H1 (cell line): ENCODE results near the gene MAGEC2. TPM values are rescaled to one million over a fixed set of nuclear protein-coding genes. Genes with fewer than 3 reads are reported as not detected.

Experiments used
- CTCF ChIA-PET: fragments of 300-600 bp; sonication (Branson Sonifier 250); formaldehyde crosslinking; loops from one replicate; lab custom pipeline; 2021; ENCODE audit not compliant: partially characterized antibody; lab: Charles Lee
- POLR2A ChIA-PET: fragments of 300-600 bp; sonication (Branson Sonifier 250); formaldehyde crosslinking; loops from one replicate; lab custom pipeline; 2021; ENCODE audit warnings: inconsistent platforms; ENCODE audit not compliant: partially characterized antibody; lab: Charles Lee
- DNase-seq, 2 experiments: peaks; one replicate each; pipeline versions ENCODE4 v3.0.0 to v3.0.0-alpha.2; 2010 to 2022; ENCODE audit warnings: low spot score in 2 of 2, low read depth in 1 of 2, mixed read lengths in 1 of 2
- FAIRE-seq: peaks from 2 replicates; lab custom pipeline; 2011; peaks lifted over from hg19 to GRCh38; lab: Jason Lieb, UNC
- H2AFZ ChIP-seq: 2 replicates; pipeline ENCODE4 v1.8.1; 2012; ENCODE audit warnings: low read length, inconsistent platforms
- H2AK5ac ChIP-seq: 2 replicates; pipeline ENCODE4 v1.6.1; 2013; ENCODE audit warnings: low read depth, low read length
- H2BK120ac ChIP-seq: replicated peaks from 2 replicates; pipeline ENCODE3; 2013; ENCODE audit warnings: low read depth, low read length, inconsistent platforms
- H2BK12ac ChIP-seq: 2 replicates; pipeline ENCODE4 v1.6.1; 2013; ENCODE audit warnings: low read depth, low read length
- H2BK15ac ChIP-seq: 2 replicates; pipeline ENCODE4 v1.6.1; 2013; ENCODE audit warnings: low read length
- H2BK20ac ChIP-seq: 2 replicates; pipeline ENCODE4 v1.6.1; 2013; ENCODE audit warnings: low read length
- H2BK5ac ChIP-seq: 2 replicates; pipeline ENCODE4 v1.6.1; 2013; ENCODE audit warnings: low read depth, low read length
- H3K14ac ChIP-seq: 2 replicates; pipeline ENCODE4 v1.6.1; 2013; ENCODE audit warnings: inconsistent platforms; ENCODE audit not compliant: insufficient read length
- H3K18ac ChIP-seq: 2 replicates; pipeline ENCODE4 v1.6.1; 2013; ENCODE audit warnings: low read length; ENCODE audit errors: extremely low read depth
- H3K23ac ChIP-seq: 2 replicates; pipeline ENCODE4 v1.6.1; 2013; ENCODE audit warnings: inconsistent platforms; ENCODE audit not compliant: insufficient read length
- H3K23me2 ChIP-seq: 2 replicates; pipeline ENCODE4 v1.6.1; 2013; ENCODE audit warnings: low read depth, low read length
- H3K27ac ChIP-seq: 2 replicates; pipeline ENCODE4 v1.6.1; 2011; ENCODE audit warnings: low read depth, low read length, inconsistent platforms
- H3K27me3 ChIP-seq, 4 experiments: replicated peaks in 1 of 4; 1 replicate in 1 of 4; 2 replicates in 3 of 4; pipeline versions ENCODE4 v1.6.1 to v1.8.1; 2011 to 2013; ENCODE audit warnings: low read length in 3 of 4, mild to moderate bottlenecking in 3 of 4, inconsistent platforms in 2 of 4, mixed read lengths in 2 of 4, moderate library complexity in 1 of 4; ENCODE audit not compliant: control insufficient read depth in 3 of 4, insufficient read depth in 3 of 4; ENCODE audit errors: extremely low read depth in 1 of 4
- H3K36me3 ChIP-seq, 4 experiments: 2 replicates each; pipeline versions ENCODE4 v1.6.1 to v1.8.1; 2011 to 2013; ENCODE audit warnings: mild to moderate bottlenecking in 4 of 4, low read length in 3 of 4, moderate library complexity in 2 of 4, control low read depth in 1 of 4, inconsistent platforms in 1 of 4; ENCODE audit not compliant: insufficient read depth in 4 of 4, control insufficient read depth in 2 of 4
- H3K4ac ChIP-seq: replicated peaks from 2 replicates; pipeline ENCODE3; 2013; ENCODE audit warnings: low read length, low read depth, mixed read lengths, inconsistent platforms; ENCODE audit not compliant: insufficient read length
- H3K4me1 ChIP-seq, 4 experiments: replicated peaks in 1 of 4; 1 replicate in 1 of 4; 2 replicates in 3 of 4; pipeline versions ENCODE4 v1.6.1 to v1.8.1; 2011 to 2013; ENCODE audit warnings: low read length in 3 of 4, inconsistent platforms in 2 of 4, mixed read lengths in 1 of 4; ENCODE audit not compliant: insufficient read depth in 4 of 4, control insufficient read depth in 3 of 4
- H3K4me2 ChIP-seq, 2 experiments: 2 replicates each; pipeline versions ENCODE4 v1.6.1 to v1.8.1; 2011 to 2013; ENCODE audit warnings: low read depth in 2 of 2, low read length in 2 of 2, control low read depth in 1 of 2, inconsistent platforms in 1 of 2, mild to moderate bottlenecking in 1 of 2; ENCODE audit not compliant: insufficient read depth in 1 of 2
- H3K4me3 ChIP-seq, 4 experiments: fragments of 200-600, 300-600 bp in 1 of 4; sonication (generic), shearing (Covaris generic), sonication (Bioruptor Twin) in 1 of 4; 2 replicates each; pipeline versions ENCODE4 v1.5.1 to v1.8.1; 2011 to 2016; ENCODE audit warnings: low read length in 4 of 4, low read depth in 3 of 4, control low read depth in 2 of 4, inconsistent platforms in 2 of 4, mild to moderate bottlenecking in 2 of 4, mixed read lengths in 1 of 4, moderate library complexity in 1 of 4; ENCODE audit not compliant: insufficient read depth in 2 of 4; ENCODE audit errors: extremely low read depth in 1 of 4
- H3K56ac ChIP-seq: replicated peaks from 2 replicates; pipeline ENCODE3; 2013; ENCODE audit warnings: low read depth, mild to moderate bottlenecking, mixed read lengths, low read length, inconsistent platforms; ENCODE audit not compliant: insufficient read length
- H3K79me1 ChIP-seq: 2 replicates; pipeline ENCODE4 v1.6.1; 2013; ENCODE audit warnings: low read depth, low read length, control low read depth
- H3K79me2 ChIP-seq, 2 experiments: 2 replicates each; pipeline versions ENCODE4 v1.6.1 to v1.8.1; 2012 to 2013; ENCODE audit warnings: low read length in 2 of 2, mild to moderate bottlenecking in 2 of 2, inconsistent platforms in 1 of 2; ENCODE audit not compliant: insufficient read depth in 2 of 2, control insufficient read depth in 1 of 2
- H3K9ac ChIP-seq, 4 experiments: replicated peaks in 1 of 4; 1 replicate in 1 of 4; 2 replicates in 3 of 4; pipeline versions ENCODE4 v1.6.1 to v1.8.1; 2011 to 2013; ENCODE audit warnings: low read depth in 3 of 4, low read length in 3 of 4, control low read depth in 2 of 4, mild to moderate bottlenecking in 2 of 4, moderate library complexity in 2 of 4, inconsistent platforms in 1 of 4; ENCODE audit errors: extremely low read depth in 1 of 4
- H3K9me3 ChIP-seq, 2 experiments: 2 replicates each; pipeline versions ENCODE4 v1.6.1 to v1.8.1; 2012 to 2013; ENCODE audit warnings: mild to moderate bottlenecking in 2 of 2, moderate library complexity in 2 of 2, control low read depth in 1 of 2, inconsistent platforms in 1 of 2, low read depth in 1 of 2, low read length in 1 of 2, mixed read lengths in 1 of 2; ENCODE audit not compliant: insufficient read depth in 2 of 2
- H4K20me1 ChIP-seq, 2 experiments: replicated peaks in 1 of 2; 2 replicates each; pipeline versions ENCODE3 to v1.8.1; 2011 to 2013; ENCODE audit warnings: inconsistent platforms in 2 of 2, low read length in 2 of 2, mild to moderate bottlenecking in 1 of 2; ENCODE audit not compliant: insufficient read depth in 2 of 2, control insufficient read depth in 1 of 2
- H4K5ac ChIP-seq: 2 replicates; pipeline ENCODE4 v1.6.1; 2013; ENCODE audit warnings: low read length, low read depth, mixed read lengths, inconsistent platforms; ENCODE audit not compliant: insufficient read length
- H4K8ac ChIP-seq: 2 replicates; pipeline ENCODE4 v1.8.0; 2013; ENCODE audit warnings: mild to moderate bottlenecking, moderate library complexity, low read length, inconsistent platforms; ENCODE audit not compliant: insufficient read depth; ENCODE audit errors: extremely low read depth
- H4K91ac ChIP-seq: replicated peaks from 2 replicates; pipeline ENCODE3; 2013; ENCODE audit warnings: low read length, mixed read lengths, inconsistent platforms; ENCODE audit not compliant: insufficient read length
- ATF3 ChIP-seq: IDR thresholded peaks from 2 replicates; pipeline ENCODE4 v1.6.1; 2011; ENCODE audit warnings: low read depth, mild to moderate bottlenecking, low read length; ENCODE audit not compliant: insufficient read depth
- KDM1A ChIP-seq: fragments of 200-600, 300-600 bp; sonication (generic); IDR thresholded peaks from 2 replicates; pipeline ENCODE4 v1.7.1; 2016; ENCODE audit warnings: mild to moderate bottlenecking, low read length, borderline replicate concordance
- NRF1 ChIP-seq: IDR thresholded peaks from 2 replicates; pipeline ENCODE4 v1.6.1; 2011; ENCODE audit warnings: mild to moderate bottlenecking, low read depth, low read length, improper control_type of control experiment
- RNF2 ChIP-seq: fragments of 200-900, 300-1000 bp; sonication (generic); IDR thresholded peaks from 2 replicates; pipeline ENCODE4 v1.7.1; 2016; ENCODE audit warnings: borderline replicate concordance, low read depth, mild to moderate bottlenecking, antibody characterized with exemption, low read length; ENCODE audit not compliant: poor library complexity, severe bottlenecking; ENCODE audit errors: missing control alignments
- SRF ChIP-seq: IDR thresholded peaks from 2 replicates; pipeline ENCODE4 v1.6.1; 2011; ENCODE audit warnings: mild to moderate bottlenecking, low read depth, low read length, moderate library complexity
- TAF7 ChIP-seq: optimal IDR thresholded peaks from 2 replicates; pipeline ENCODE3; 2011; ENCODE audit warnings: low read depth, mild to moderate bottlenecking, inconsistent platforms, low read length, moderate library complexity, borderline replicate concordance
- USF2 ChIP-seq: IDR thresholded peaks from 2 replicates; pipeline ENCODE4 v1.6.1; 2011; ENCODE audit warnings: low read length, improper control_type of control experiment
- ZNF274 ChIP-seq: IDR thresholded peaks from 2 replicates; pipeline ENCODE4 v1.7.0; 2012; ENCODE audit warnings: low read length, borderline replicate concordance; ENCODE audit errors: extremely low read depth
- WGBS, 2 experiments: shearing (Covaris generic) in 1 of 2; methylation state at CpG; one replicate each; pipeline versions ENCODE4 v1.1.6 to v1.1.7; 2013 to 2015; ENCODE audit warnings: low lambda C conversion rate in 2 of 2, mixed read lengths in 2 of 2, inconsistent platforms in 1 of 2, low coverage in 1 of 2, missing lambda C conversion rate in 1 of 2; ENCODE audit not compliant: insufficient replicate concordance in 2 of 2, insufficient coverage in 1 of 2, insufficient read length in 1 of 2; ENCODE audit errors: extremely low coverage in 1 of 2, missing lambda C conversion rate in 1 of 2; 5-methylcytosine and 5-hydroxymethylcytosine counted together
- polyA plus RNA-seq, 7 experiments: library from polyadenylated mRNA; depleted of rRNA in 3 of 7; stranded (reverse) in 5 of 7; unstranded in 2 of 7; fragments of >200 nt in 5 of 7; fragments of 200-250 nt in 2 of 7; gene quantifications; 1 replicate in 5 of 7; 2 replicates in 1 of 7; 4 replicates in 1 of 7; pipeline versions ENCODE4 v1.2.1 to v1.2.3, GENCODE V29; 2011 to 2013; ENCODE audit warnings: missing spikeins in 2 of 7, mixed read lengths in 2 of 7
- total RNA-seq: library from RNA; stranded (reverse); fragmentation: NEBNext Ultra II Directional; extraction: Animal tissue kit (Norgen Biotek cat#: 25700); gene quantifications from 2 replicates; pipeline ENCODE4 v1.2.1, GENCODE V29; 2021

Gene MAGEC2
- total and polyA plus RNA-seq, 2 of the 8 experiments (the other 6 are each of a cell fraction or from before 2014, with no cell fraction given): not detected

GRCh38 chrX:142251202-142251601, 46.1 kb upstream of the MAGEC2 start:
- H3K4me3 ChIP-seq: no peak overlapping the region
- H4K91ac ChIP-seq: no peak overlapping the region
- H3K23me2 ChIP-seq: no peaks in the 10 kb centered on the region
- H3K4me2 ChIP-seq: no peak overlapping the region
- TF ChIP-seq KDM1A (no peak), ZNF274 (no peak), RNF2 (no peak), USF2 (no peak), ATF3 (no peak), NRF1 (no peak), SRF (no peak), TAF7 (no peak)
- TF ChIP-seq, all 59 proteins: peak for 0
- Histone ChIP-seq H3K56ac (no peak overlapping the region), H3K79me1 (no peaks in the 10 kb centered on the region), H4K20me1 (no peaks in the 10 kb centered on the region), H2AFZ (no peak overlapping the region), H3K9ac (no peak overlapping the region), H4K5ac (no peak overlapping the region), H4K8ac (no peak overlapping the region), H2BK15ac (no peak overlapping the region), H3K9me3 (no peaks in the 10 kb centered on the region), H2BK120ac (no peak overlapping the region), H3K4ac (no peak overlapping the region), H2AK5ac (no peak overlapping the region), H3K36me3 (no peaks in the 10 kb centered on the region), H3K79me2 (no peaks in the 10 kb centered on the region), H3K18ac (no peak overlapping the region), H2BK5ac (no peak overlapping the region), H2BK12ac (no peak overlapping the region), H3K23ac (no peak overlapping the region), H3K27ac (no peak overlapping the region), H3K27me3 (no peaks in the 10 kb centered on the region), H2BK20ac (no peak overlapping the region), H3K14ac (no peak overlapping the region), H3K4me1 (no peaks in the 10 kb centered on the region)
- no peak for DNase-seq
- ChIA-PET POLR2A (no interaction called here), CTCF (no interaction called here)
- WGBS, 2 experiments: 93% methylated on average over 4 of the region's 4 CpGs; no CpG with 5 or more reads in 1 of the 2 experiments
- FAIRE-seq: no peak
